ENCODE results near the gene EIF2S1.
A peak's percentile ranks its signal among the peaks of the same experiment; 100 is the strongest.

EIF2S1 gene

DNA sequence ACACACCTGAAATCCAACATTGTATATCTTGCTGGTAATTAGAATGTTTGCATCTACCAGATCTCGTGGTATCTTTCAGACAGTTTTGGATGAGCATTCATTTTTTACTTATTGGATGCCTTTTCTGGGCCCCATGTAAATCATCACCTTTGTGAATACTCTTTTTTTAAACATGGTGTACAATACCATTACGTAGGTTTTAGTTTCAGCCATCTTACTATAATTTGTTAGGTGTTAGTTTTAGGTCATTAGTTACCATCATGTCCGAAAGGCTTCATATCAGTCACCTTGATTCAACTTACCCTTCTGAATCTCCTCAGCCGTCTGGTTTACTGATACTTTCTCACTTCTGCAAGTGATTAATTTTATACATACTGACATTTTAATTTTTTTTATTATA is 5.3 kb downstream of the EIF2S1 start:
- no peak overlapping the region for H3K9ac ChIP-seq
- peaks cover 63 to 92% (median 81%) of the 10 kb centered on the region in 11 experiments for H3K36me3 ChIP-seq
- no peak overlapping the region for H3K4me3 ChIP-seq
- no peak overlapping the region for H3K27ac ChIP-seq
- no peaks in the 10 kb centered on the region for H3K27me3 ChIP-seq
- H3K4me2 ChIP-seq, result no peak overlapping the region
- TF ChIP-seq Cebpa-rat (IDR thresholded peaks at IDR 0.05), result no peak
- peaks cover 19 to 31% (median 24%) of the 10 kb centered on the region in 10 experiments for H3K4me1 ChIP-seq
- no peaks in the 10 kb centered on the region for H3K9me3 ChIP-seq (replicated peaks in 1 of 11)
- peaks cover 42 to 100% (median 81%) of the 10 kb centered on the region in 11 experiments; a peak in 19 of 22 replicates for H4K20me1 ChIP-seq

GRCh38 chr14:67370830-67371229 is 10.7 kb downstream of the EIF2S1 start:
- H3K4me1 ChIP-seq, result peaks cover 0 to 6% (median 0%) of the 10 kb centered on the region in 10 experiments; a peak in 3 of 20 replicates
- H3K36me3 ChIP-seq, result peaks cover 97 to 100% (median 100%) of the 10 kb centered on the region in 11 experiments
- no peak overlapping the region for H3K4me2 ChIP-seq
- H3K27ac ChIP-seq, result no peak overlapping the region
- H3K27me3 ChIP-seq, result no peaks in the 10 kb centered on the region
- no peak overlapping the region for H3K4me3 ChIP-seq
- H4K20me1 ChIP-seq, result peaks cover 33 to 100% (median 72%) of the 10 kb centered on the region in 11 experiments; a peak in 20 of 22 replicates
- no peak overlapping the region for H3K9ac ChIP-seq
- no peak for TF ChIP-seq Cebpa-rat (IDR thresholded peaks at IDR 0.05)
- no peaks in the 10 kb centered on the region for H3K9me3 ChIP-seq (replicated peaks in 1 of 11)

- TF ChIP-seq Cebpa-rat (IDR thresholded peaks at IDR 0.05), result no peak
- no peak overlapping the region for H3K27ac ChIP-seq
- no peaks in the 10 kb centered on the region for H3K9me3 ChIP-seq (replicated peaks in 1 of 11)
- no peaks in the 10 kb centered on the region for H3K27me3 ChIP-seq
- peaks cover 0 to 6% (median 0%) of the 10 kb centered on the region in 10 experiments; a peak in 3 of 20 replicates for H3K4me1 ChIP-seq
- no peak overlapping the region for H3K4me2 ChIP-seq
- peaks cover 31 to 100% (median 71%) of the 10 kb centered on the region in 11 experiments; a peak in 20 of 22 replicates for H4K20me1 ChIP-seq
- peaks cover 97 to 100% (median 100%) of the 10 kb centered on the region in 11 experiments for H3K36me3 ChIP-seq
- H3K4me3 ChIP-seq, result no peak overlapping the region
- no peak overlapping the region for H3K9ac ChIP-seq
These were observed 11.4 kb downstream of the EIF2S1 start for GRCh38 chr14:67371247-67372148.

- H3K4me2 ChIP-seq, result no peak overlapping the region
- H4K20me1 ChIP-seq, result peaks cover 29 to 99% (median 71%) of the 10 kb centered on the region in 11 experiments; a peak in 20 of 22 replicates
- peaks cover 97 to 100% (median 100%) of the 10 kb centered on the region in 11 experiments for H3K36me3 ChIP-seq
These were observed 12.7 kb downstream of the EIF2S1 start for GRCh38 chr14:67372833-67373232.

GRCh38 chr14:67373347-67373746 is 13.2 kb downstream of the EIF2S1 start:
- Histone ChIP-seq H3K9me3 (replicated peaks in 1 of 11) (no peaks in the 10 kb centered on the region), H4K20me1 (peaks cover 29 to 99% (median 70%) of the 10 kb centered on the region in 11 experiments; a peak in 20 of 22 replicates), H3K4me1 (peaks cover 0 to 7% (median 0%) of the 10 kb centered on the region in 10 experiments; a peak in 4 of 20 replicates), H3K36me3 (peaks cover 97 to 100% (median 100%) of the 10 kb centered on the region in 11 experiments), H3K4me3 (no peak overlapping the region), H3K9ac (0 out of 22 replicates have a peak overlapping the region, but pooled peaks of 1 of the 11 experiments have one; percentile 10), H3K27ac (no peak overlapping the region), H3K27me3 (no peaks in the 10 kb centered on the region), H3K4me2 (no peak overlapping the region)
- no peak for TF ChIP-seq Cebpa-rat (IDR thresholded peaks at IDR 0.05)

More at GRCh38 chr14:67372833-67373232, 12.7 kb downstream of the EIF2S1 start:
- H3K27me3 ChIP-seq, result no peaks in the 10 kb centered on the region
- H3K9ac ChIP-seq, result 0 out of 22 replicates have a peak overlapping the region, but pooled peaks of 1 of the 11 experiments have one; percentile 10
- no peak overlapping the region for H3K27ac ChIP-seq
- H3K9me3 ChIP-seq (replicated peaks in 1 of 11), result no peaks in the 10 kb centered on the region
- TF ChIP-seq Cebpa-rat (IDR thresholded peaks at IDR 0.05), result no peak
- H3K4me3 ChIP-seq, result no peak overlapping the region
- peaks cover 0 to 6% (median 0%) of the 10 kb centered on the region in 10 experiments; a peak in 4 of 20 replicates for H3K4me1 ChIP-seq

DNA sequence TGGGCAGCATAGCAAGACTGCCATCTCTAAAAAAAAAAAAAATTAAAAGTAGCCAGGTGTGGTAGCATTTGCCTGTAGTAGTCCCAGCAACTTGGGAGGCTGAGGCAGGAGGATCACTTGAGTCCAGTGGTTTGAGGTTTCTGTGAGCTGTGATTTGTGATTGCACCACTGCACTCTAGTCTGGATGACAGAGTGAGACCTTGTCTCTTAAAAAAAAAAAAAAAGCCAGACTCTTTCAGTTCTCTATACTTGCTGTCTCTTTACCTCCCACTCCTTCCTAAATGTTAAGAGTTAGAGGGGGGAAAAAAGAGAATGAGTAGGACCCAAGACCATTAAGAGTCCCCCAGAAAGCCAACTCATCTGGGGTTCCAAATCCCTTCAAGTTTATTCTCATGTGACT is 17.8 kb downstream of the EIF2S1 start:
- no peak overlapping the region for H3K4me3 ChIP-seq
- H3K9me3 ChIP-seq (replicated peaks in 1 of 11), result no peaks in the 10 kb centered on the region
- H3K27me3 ChIP-seq, result no peaks in the 10 kb centered on the region
- no peak overlapping the region for H3K4me2 ChIP-seq
- no peak overlapping the region for H3K9ac ChIP-seq
- no peak for TF ChIP-seq Cebpa-rat (IDR thresholded peaks at IDR 0.05)
- peaks cover 95 to 100% (median 97%) of the 10 kb centered on the region in 11 experiments for H3K36me3 ChIP-seq
- H4K20me1 ChIP-seq, result peaks cover 15 to 79% (median 55%) of the 10 kb centered on the region in 11 experiments; a peak in 20 of 22 replicates
- H3K27ac ChIP-seq, result no peak overlapping the region
- H3K4me1 ChIP-seq, result peaks cover 0 to 7% (median 0%) of the 10 kb centered on the region in 10 experiments; a peak in 1 of 20 replicates

GRCh38 chr14:67385120-67385519 is 25.0 kb downstream of the EIF2S1 start:
- no peak for TF ChIP-seq Cebpa-rat (IDR thresholded peaks at IDR 0.05)
- no peak overlapping the region for H3K4me2 ChIP-seq
- no peak overlapping the region for H3K27ac ChIP-seq
- no peak overlapping the region for H3K4me3 ChIP-seq
- no peak overlapping the region for H3K9ac ChIP-seq
- no peaks in the 10 kb centered on the region for H3K4me1 ChIP-seq
- H3K9me3 ChIP-seq (replicated peaks in 1 of 11), result no peaks in the 10 kb centered on the region
- H3K36me3 ChIP-seq, result peaks cover 69 to 89% (median 81%) of the 10 kb centered on the region in 11 experiments
- H3K27me3 ChIP-seq, result no peaks in the 10 kb centered on the region
- H4K20me1 ChIP-seq, result peaks cover 0 to 14% (median 2%) of the 10 kb centered on the region in 11 experiments; a peak in 9 of 22 replicates

GRCh38 chr14:67385618-67386017 is 25.5 kb downstream of the EIF2S1 start:
- H3K4me1 ChIP-seq, result no peaks in the 10 kb centered on the region
- H3K9me3 ChIP-seq (replicated peaks in 1 of 11), result no peaks in the 10 kb centered on the region
- peaks cover 64 to 84% (median 76%) of the 10 kb centered on the region in 11 experiments for H3K36me3 ChIP-seq
- H3K9ac ChIP-seq, result no peak overlapping the region
- no peak overlapping the region for H3K4me2 ChIP-seq
- no peak overlapping the region for H3K4me3 ChIP-seq
- no peak overlapping the region for H3K27ac ChIP-seq
- no peaks in the 10 kb centered on the region for H3K27me3 ChIP-seq
- peaks cover 0 to 9% (median 0%) of the 10 kb centered on the region in 11 experiments; a peak in 4 of 22 replicates for H4K20me1 ChIP-seq
- TF ChIP-seq Cebpa-rat (IDR thresholded peaks at IDR 0.05), result no peak

DNA sequence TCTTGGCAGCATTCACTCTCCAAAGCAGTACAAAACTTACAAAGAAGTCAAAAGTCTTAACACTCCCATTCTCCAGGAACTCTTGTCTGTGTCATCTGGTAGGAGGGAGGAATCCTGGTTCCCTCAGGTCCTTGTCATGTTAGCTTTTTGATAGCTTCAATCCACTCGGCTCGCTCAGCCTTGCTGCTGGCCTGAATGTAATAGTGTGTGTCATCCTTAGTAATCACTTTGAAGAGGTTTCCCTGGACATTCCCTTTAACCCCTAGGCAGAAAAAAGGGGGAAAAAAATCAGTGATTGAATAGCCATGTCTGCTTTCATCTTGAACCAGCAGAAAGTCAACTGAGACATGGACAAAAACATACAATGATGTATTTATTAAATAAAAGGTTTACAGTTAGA is 27.1 kb downstream of the EIF2S1 start:
- H3K4me3 ChIP-seq, result no peak overlapping the region
- H3K4me2 ChIP-seq, result no peak overlapping the region
- no peak for TF ChIP-seq Cebpa-rat (IDR thresholded peaks at IDR 0.05)
- no peak overlapping the region for H3K27ac ChIP-seq
- H3K4me1 ChIP-seq, result no peaks in the 10 kb centered on the region
- H3K9ac ChIP-seq, result no peak overlapping the region
- no peaks in the 10 kb centered on the region for H3K9me3 ChIP-seq (replicated peaks in 1 of 11)
- H3K36me3 ChIP-seq, result peaks cover 48 to 68% (median 60%) of the 10 kb centered on the region in 11 experiments
- H4K20me1 ChIP-seq, result peaks cover 0 to 5% (median 0%) of the 10 kb centered on the region in 11 experiments; a peak in 1 of 22 replicates
- no peaks in the 10 kb centered on the region for H3K27me3 ChIP-seq
